Tibial artery (tissue), 4 donors: Measurements from ENCODE around the gene FRY.
A peak's percentile ranks its signal among the peaks of the same experiment; 100 is the strongest.

ENCODE experiments used
- DNase-seq, 2 donors: peaks; one replicate each; pipeline ENCODE4 v3.0.0-alpha.2; 2019
- H3K27ac ChIP-seq, 2 donors: fragments of 200-600 bp; sonication (generic) in 1 of 2; 1 replicate in 1 of 2; 2 replicates in 1 of 2; pipeline ENCODE4 v1.5.1; 2018 to 2019; ENCODE audit warnings: mild to moderate bottlenecking in 1 of 2
- H3K27me3 ChIP-seq, 2 donors: fragments of 200-600 bp; sonication (generic) in 1 of 2; one replicate each; pipeline versions ENCODE4 v1.5.1 to v1.6.0; 2016 to 2019
- H3K36me3 ChIP-seq, 3 donors: fragments of 200-600 bp; sonication (generic) in 2 of 3; one replicate each; pipeline ENCODE4 v1.5.1; 2016 to 2019; ENCODE audit warnings: mild to moderate bottlenecking in 2 of 3
- H3K4me1 ChIP-seq, 4 donors: fragments of 200-600 bp; sonication (generic) in 2 of 4; 1 replicate in 3 of 4; 2 replicates in 1 of 4; pipeline ENCODE4 v1.5.1; 2016 to 2019
- H3K4me3 ChIP-seq, 2 donors: fragments of 200-600 bp; sonication (generic) in 1 of 2; 1 replicate in 1 of 2; 2 replicates in 1 of 2; pipeline ENCODE4 v1.5.1; 2018 to 2019; ENCODE audit warnings: mild to moderate bottlenecking in 2 of 2
- H3K9me3 ChIP-seq, 3 donors: fragments of 200-600 bp; sonication (generic) in 1 of 3; one replicate each; pipeline ENCODE4 v1.5.1; 2016 to 2019
- intact Hi-C: fragments of 100-400 bp; cut with DNase I; formaldehyde crosslinking; loops from one replicate; pipeline ENCODE4 v1.15.0; 2023; ENCODE audit warnings: low total_unique reads
- TF ChIP-seq, protein P1 (sequence below), 2 experiments: fragments of 200-600 bp in 1 of 2; fragments of 450-650 bp in 1 of 2; IDR thresholded peaks; one replicate each; pipeline ENCODE4 v1.5.1; 2017 to 2019; ENCODE audit warnings: antibody characterized with exemption in 2 of 2, mild to moderate bottlenecking in 1 of 2, moderate library complexity in 1 of 2

The FRY gene

DNA sequence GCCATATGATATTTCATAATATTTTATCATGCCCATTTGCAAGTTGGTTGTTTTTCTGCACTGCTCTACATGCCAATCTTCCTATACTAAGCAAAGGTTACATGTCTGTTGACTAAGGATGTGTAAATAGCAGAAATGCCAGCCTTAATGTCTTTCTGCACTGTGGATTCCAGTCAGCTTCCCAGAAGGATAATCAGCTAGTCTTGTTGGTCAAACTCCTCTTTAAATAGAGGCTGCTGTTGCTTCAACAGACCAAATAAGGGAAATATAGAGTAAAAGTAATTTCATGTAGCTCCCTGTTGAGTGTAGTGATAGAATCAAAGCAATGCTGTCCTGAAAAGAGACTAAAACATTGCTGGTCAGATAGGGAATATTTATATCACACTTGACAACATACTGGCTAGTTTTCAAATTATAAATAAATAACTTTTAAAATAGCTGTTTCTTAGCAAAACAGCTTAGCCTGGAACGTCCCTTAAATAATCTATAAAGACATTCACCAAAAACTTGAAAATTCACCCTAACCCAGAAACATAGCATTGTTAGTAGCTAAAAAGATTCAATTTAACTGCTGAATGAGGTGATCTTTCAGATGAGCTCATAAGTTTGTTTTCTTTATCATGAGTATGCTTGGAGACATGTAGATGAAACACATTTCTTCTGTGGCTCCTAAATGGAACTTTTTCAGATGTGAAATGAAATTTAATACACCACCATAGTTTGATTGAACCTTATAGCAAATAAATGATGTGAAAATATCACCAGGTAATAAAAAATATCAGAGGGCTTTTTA lies 56.6 kb downstream of the FRY start:
- peaks cover 0 to 15% (median 11%) of the 10 kb centered on the region in 3 donors for H3K36me3 ChIP-seq
- TF ChIP-seq, protein P1, sequence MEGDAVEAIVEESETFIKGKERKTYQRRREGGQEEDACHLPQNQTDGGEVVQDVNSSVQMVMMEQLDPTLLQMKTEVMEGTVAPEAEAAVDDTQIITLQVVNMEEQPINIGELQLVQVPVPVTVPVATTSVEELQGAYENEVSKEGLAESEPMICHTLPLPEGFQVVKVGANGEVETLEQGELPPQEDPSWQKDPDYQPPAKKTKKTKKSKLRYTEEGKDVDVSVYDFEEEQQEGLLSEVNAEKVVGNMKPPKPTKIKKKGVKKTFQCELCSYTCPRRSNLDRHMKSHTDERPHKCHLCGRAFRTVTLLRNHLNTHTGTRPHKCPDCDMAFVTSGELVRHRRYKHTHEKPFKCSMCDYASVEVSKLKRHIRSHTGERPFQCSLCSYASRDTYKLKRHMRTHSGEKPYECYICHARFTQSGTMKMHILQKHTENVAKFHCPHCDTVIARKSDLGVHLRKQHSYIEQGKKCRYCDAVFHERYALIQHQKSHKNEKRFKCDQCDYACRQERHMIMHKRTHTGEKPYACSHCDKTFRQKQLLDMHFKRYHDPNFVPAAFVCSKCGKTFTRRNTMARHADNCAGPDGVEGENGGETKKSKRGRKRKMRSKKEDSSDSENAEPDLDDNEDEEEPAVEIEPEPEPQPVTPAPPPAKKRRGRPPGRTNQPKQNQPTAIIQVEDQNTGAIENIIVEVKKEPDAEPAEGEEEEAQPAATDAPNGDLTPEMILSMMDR (IDR thresholded peaks at IDR 0.05), result no peak
- peaks cover 0 to 49% (median 13%) of the 10 kb centered on the region in 4 donors for H3K4me1 ChIP-seq
- H3K9me3 ChIP-seq, result no peaks in the 10 kb centered on the region
- intact Hi-C loops, result no loop called here
- DNase-seq, result no peak
- H3K27ac ChIP-seq, result no peak overlapping the region
- no peak overlapping the region for H3K4me3 ChIP-seq
- no peaks in the 10 kb centered on the region for H3K27me3 ChIP-seq

DNA sequence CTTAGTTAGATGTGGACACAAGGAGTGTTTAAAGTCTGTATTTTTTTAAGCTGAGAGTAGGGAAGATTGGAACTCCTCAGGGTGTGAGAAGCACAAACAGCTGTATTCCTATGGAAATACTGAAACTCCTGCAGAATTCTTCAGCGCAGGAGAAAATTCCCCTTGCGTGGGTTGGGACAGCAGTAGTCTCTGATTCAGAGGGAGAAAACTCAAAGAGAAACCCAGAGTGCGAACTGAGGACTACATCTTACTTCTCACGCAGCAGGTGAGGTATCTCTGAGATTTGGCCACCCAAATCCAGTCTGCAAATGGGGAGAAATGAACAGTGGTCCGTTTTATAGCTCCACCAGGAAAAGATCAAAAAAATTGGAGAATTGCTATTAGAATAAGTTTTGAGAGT lies 60.9 kb downstream of the FRY start:
- intact Hi-C loops, result no loop called here
- Histone ChIP-seq H3K27me3 (no peaks in the 10 kb centered on the region), H3K27ac (peak overlapping the region; percentile 66 to 67), H3K4me1 (peaks cover 0 to 43% (median 8%) of the 10 kb centered on the region in 4 donors), H3K9me3 (no peaks in the 10 kb centered on the region), H3K36me3 (no peaks in the 10 kb centered on the region), H3K4me3 (no peak overlapping the region)
- DNase-seq, result no peak
- TF ChIP-seq, protein P1 (IDR thresholded peaks at IDR 0.05), result no peak

DNA sequence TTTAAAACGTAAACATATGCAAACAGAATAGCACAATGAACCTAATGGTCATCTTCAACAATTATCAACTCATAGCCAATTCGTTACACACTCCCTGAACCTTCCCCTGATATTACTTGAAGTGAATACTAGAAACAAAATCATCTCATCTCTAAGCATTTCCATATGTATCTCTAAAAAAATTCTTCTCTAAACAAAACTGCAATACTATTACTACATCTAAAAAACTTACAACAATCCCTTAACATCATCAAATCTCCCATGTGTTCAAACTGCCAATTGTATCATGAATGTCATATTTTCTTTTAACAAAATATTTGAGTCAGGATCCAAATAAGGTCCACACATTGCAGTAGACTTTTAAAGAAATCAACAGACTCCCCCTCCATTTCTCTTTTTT lies 61.4 kb downstream of the FRY start:
- peaks cover 0 to 37% (median 5%) of the 10 kb centered on the region in 4 donors for H3K4me1 ChIP-seq
- no peaks in the 10 kb centered on the region for H3K27me3 ChIP-seq
- no peak overlapping the region for H3K4me3 ChIP-seq
- peak overlapping the region; percentile 66 to 67 for H3K27ac ChIP-seq
- TF ChIP-seq, protein P1 (IDR thresholded peaks at IDR 0.05), result no peak
- no peak for DNase-seq
- H3K36me3 ChIP-seq, result no peaks in the 10 kb centered on the region
- intact Hi-C loops, result no loop called here
- H3K9me3 ChIP-seq, result no peaks in the 10 kb centered on the region

DNA sequence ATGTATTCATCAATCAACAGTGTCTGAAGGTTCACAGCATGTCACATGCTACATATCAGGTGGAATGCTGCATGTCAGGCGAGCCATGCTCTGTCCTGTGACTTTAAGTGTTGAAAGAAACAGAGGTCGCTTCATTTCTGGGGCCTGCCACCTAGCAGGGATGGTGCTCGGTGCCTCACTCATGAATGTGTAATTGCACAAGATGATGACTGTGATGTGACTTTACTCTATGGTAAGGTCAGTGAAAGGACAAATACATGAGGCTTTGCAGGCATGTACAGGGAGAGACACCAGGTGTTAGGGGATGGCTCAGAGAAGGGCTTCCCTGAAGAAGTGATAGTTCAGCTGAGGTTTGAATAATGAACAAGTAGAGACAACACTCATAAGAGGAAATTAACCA lies 66.7 kb downstream of the FRY start:
- Histone ChIP-seq H3K27me3 (no peaks in the 10 kb centered on the region), H3K36me3 (peaks cover 0 to 6% (median 5%) of the 10 kb centered on the region in 3 donors), H3K9me3 (no peaks in the 10 kb centered on the region), H3K4me3 (no peak overlapping the region), H3K4me1 (peaks cover 0 to 10% (median 0%) of the 10 kb centered on the region in 4 donors), H3K27ac (no peak overlapping the region)
- TF ChIP-seq, protein P1 (IDR thresholded peaks at IDR 0.05), result no peak
- intact Hi-C loops, result no loop called here
- DNase-seq, result no peak

DNA sequence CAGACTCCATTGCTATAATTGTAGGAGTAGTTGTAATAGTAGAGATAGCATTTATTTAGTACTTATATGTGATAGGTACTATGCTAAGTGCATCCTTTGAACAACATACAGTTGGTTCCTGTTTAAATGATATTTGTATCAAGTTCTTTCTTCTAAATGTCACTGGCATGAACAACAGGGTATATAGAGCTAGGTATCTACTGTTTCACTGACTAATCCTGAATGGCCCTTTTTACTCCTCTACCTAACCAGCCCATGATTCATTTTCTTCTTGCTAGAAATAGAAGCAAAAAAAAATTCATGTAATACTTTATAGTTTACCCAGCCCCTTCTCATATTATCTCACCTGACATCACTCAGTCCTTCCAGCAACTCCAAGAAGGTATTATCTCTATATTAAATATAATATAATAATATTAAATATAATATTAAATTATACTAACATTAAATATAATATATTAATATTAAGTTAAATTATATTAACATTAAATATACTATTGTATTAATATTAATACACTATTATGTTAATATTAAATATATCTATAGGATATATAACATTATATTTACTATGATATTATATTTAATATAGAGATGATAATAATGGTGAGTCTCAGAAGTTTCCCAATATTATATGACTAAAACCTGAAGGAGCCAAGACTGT lies 74.2 kb downstream of the FRY start:
- TF ChIP-seq, protein P1 (IDR thresholded peaks at IDR 0.05), result no peak
- DNase-seq, result no peak
- H3K9me3 ChIP-seq, result no peaks in the 10 kb centered on the region
- peaks cover 0 to 23% (median 13%) of the 10 kb centered on the region in 3 donors for H3K36me3 ChIP-seq
- H3K4me1 ChIP-seq, result no peaks in the 10 kb centered on the region
- H3K27me3 ChIP-seq, result no peaks in the 10 kb centered on the region
- intact Hi-C loops, result no loop called here
- H3K4me3 ChIP-seq, result no peak overlapping the region
- H3K27ac ChIP-seq, result no peak overlapping the region
